Measurements from ENCODE around the gene CASP2. TPM values are rescaled to one million over a fixed set of nuclear protein-coding genes. Genes with fewer than 3 reads are reported as not detected.

Gene CASP2
- total RNA-seq, 3 donors from 2014 or later, result 11.7 to 24.9 (median 22.8) TPM

DNA sequence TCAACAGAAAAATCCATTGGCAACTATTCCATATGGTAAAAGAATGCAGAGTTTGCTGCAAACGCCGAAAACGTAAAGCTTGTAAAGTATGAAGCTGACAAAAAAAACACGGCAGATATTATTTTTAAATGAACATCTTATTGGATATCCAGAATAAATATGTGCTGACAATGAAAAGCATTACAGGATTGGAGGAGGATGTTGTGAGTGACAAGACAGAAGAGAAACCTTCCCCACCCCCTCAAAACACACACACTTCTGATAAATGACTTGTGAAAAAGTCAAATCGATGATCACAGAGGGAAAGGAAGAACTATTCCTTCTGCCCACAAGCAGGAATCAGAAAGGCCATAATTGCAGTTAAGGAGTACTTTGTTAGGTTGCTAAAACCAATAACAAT lies 59.8 kb downstream of the CASP2 start:
- Histone ChIP-seq H3K27me3 (no peaks in the 10 kb centered on the region), H3K4me1 (no peaks in the 10 kb centered on the region), H3K4me3 (no peak overlapping the region), H3K27ac (no peak overlapping the region), H3K36me3 (no peaks in the 10 kb centered on the region), H3K9me3 (no peaks in the 10 kb centered on the region)
- intact Hi-C loops (cut with DNase I; ENCODE audit: low total_unique reads), result no loop called here
- TF ChIP-seq POLR2A (IDR thresholded peaks at IDR 0.05), result no peak
- no peak for TF ChIP-seq CTCF (IDR thresholded peaks at IDR 0.05)
- TF ChIP-seq POLR2AphosphoS5 (IDR thresholded peaks at IDR 0.05), result no peak
- DNase-seq (ENCODE audit: low spot score in 2 of 2), result no peak

- no peak overlapping the region for H3K4me3 ChIP-seq
- TF ChIP-seq POLR2A (IDR thresholded peaks at IDR 0.05) (no peak), CTCF (IDR thresholded peaks at IDR 0.05) (no peak), POLR2AphosphoS5 (IDR thresholded peaks at IDR 0.05) (no peak)
- no peak overlapping the region for H3K27ac ChIP-seq
- intact Hi-C loops (cut with DNase I; ENCODE audit: low total_unique reads), result no loop called here
- H3K4me1 ChIP-seq, result no peaks in the 10 kb centered on the region
- no peak for DNase-seq (ENCODE audit: low spot score in 2 of 2)
- no peaks in the 10 kb centered on the region for H3K36me3 ChIP-seq
- no peaks in the 10 kb centered on the region for H3K27me3 ChIP-seq
- H3K9me3 ChIP-seq, result no peaks in the 10 kb centered on the region
These were observed 62.9 kb downstream of the CASP2 start for GRCh38 chr7:143351060-143351459.

GRCh38 chr7:143351574-143351973 lies 63.4 kb downstream of the CASP2 start:
- Histone ChIP-seq H3K9me3 (no peaks in the 10 kb centered on the region), H3K27me3 (no peaks in the 10 kb centered on the region), H3K36me3 (no peaks in the 10 kb centered on the region), H3K27ac (no peak overlapping the region), H3K4me1 (no peaks in the 10 kb centered on the region), H3K4me3 (no peak overlapping the region)
- TF ChIP-seq POLR2A (IDR thresholded peaks at IDR 0.05) (no peak), POLR2AphosphoS5 (IDR thresholded peaks at IDR 0.05) (no peak)
- intact Hi-C loops (cut with DNase I; ENCODE audit: low total_unique reads), result no loop called here
- no peak for DNase-seq (ENCODE audit: low spot score in 2 of 2)

DNA sequence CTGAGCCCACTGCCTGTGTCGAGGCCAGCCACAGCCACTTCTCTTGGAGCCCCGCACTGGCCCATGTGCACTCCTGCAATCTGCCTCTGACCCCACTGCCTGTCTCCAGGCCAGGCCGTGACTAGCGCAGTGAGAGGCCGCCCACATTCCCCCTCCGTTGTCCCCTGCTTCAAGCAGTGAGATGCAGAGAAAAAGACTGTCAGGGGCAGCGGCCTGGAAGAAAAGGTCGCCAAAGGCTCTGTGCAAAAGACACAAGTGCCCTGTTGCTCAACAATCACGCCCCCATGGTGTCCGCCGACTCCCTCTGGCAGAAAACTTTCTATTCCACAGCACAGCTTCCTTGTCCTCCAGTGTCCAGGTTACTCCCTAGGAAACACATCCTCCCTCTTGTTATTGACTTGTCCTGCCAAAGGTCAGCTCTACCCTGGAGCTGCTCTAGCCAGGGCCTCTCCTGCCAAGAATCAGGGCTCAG lies 64.4 kb downstream of the CASP2 start:
- H3K9me3 ChIP-seq, result no peaks in the 10 kb centered on the region
- no peaks in the 10 kb centered on the region for H3K36me3 ChIP-seq
- H3K4me1 ChIP-seq, result no peaks in the 10 kb centered on the region
- no peak for DNase-seq (ENCODE audit: low spot score in 2 of 2)
- TF ChIP-seq POLR2A (IDR thresholded peaks at IDR 0.05), result no peak
- TF ChIP-seq POLR2AphosphoS5 (IDR thresholded peaks at IDR 0.05), result no peak
- TF ChIP-seq CTCF (IDR thresholded peaks at IDR 0.05), result no peak
- H3K4me3 ChIP-seq, result no peak overlapping the region
- peak overlapping the region in 1 of 2 donors; percentile 25 for H3K27ac ChIP-seq
- H3K27me3 ChIP-seq, result no peaks in the 10 kb centered on the region
- intact Hi-C loops (cut with DNase I; ENCODE audit: low total_unique reads), result no loop called here

GRCh38 chr7:143354376-143354775 lies 66.2 kb downstream of the CASP2 start:
- TF ChIP-seq POLR2AphosphoS5 (IDR thresholded peaks at IDR 0.05), result no peak
- no peak for TF ChIP-seq CTCF (IDR thresholded peaks at IDR 0.05)
- no peak for TF ChIP-seq POLR2A (IDR thresholded peaks at IDR 0.05)
- Histone ChIP-seq H3K4me1 (no peaks in the 10 kb centered on the region), H3K27me3 (no peaks in the 10 kb centered on the region), H3K9me3 (no peaks in the 10 kb centered on the region), H3K4me3 (no peak overlapping the region), H3K36me3 (no peaks in the 10 kb centered on the region), H3K27ac (no peak overlapping the region)
- DNase-seq (ENCODE audit: low spot score in 2 of 2), result no peak
- intact Hi-C loops (cut with DNase I; ENCODE audit: low total_unique reads), result no loop called here

GRCh38 chr7:143354965-143355364 lies 66.8 kb downstream of the CASP2 start:
- Histone ChIP-seq H3K4me3 (no peak overlapping the region), H3K9me3 (no peaks in the 10 kb centered on the region), H3K27ac (no peak overlapping the region), H3K27me3 (no peaks in the 10 kb centered on the region), H3K4me1 (no peaks in the 10 kb centered on the region), H3K36me3 (no peaks in the 10 kb centered on the region)
- intact Hi-C loops (cut with DNase I; ENCODE audit: low total_unique reads), result no loop called here
- DNase-seq (ENCODE audit: low spot score in 2 of 2), result no peak
- TF ChIP-seq POLR2AphosphoS5 (IDR thresholded peaks at IDR 0.05), result no peak
- TF ChIP-seq CTCF (IDR thresholded peaks at IDR 0.05), result no peak
- TF ChIP-seq POLR2A (IDR thresholded peaks at IDR 0.05), result no peak

Data from breast epithelium (tissue), 4 donors.